Hepatic stellate cell (primary cell): ENCODE measurements around the gene FGA.
A peak's percentile ranks its signal among the peaks of the same experiment; 100 is the strongest.

Source experiments
- DNase-seq: peaks from one replicate; pipeline ENCODE4 v3.0.0; 2011; ENCODE audit warnings: low spot score

The FGA gene

DNA sequence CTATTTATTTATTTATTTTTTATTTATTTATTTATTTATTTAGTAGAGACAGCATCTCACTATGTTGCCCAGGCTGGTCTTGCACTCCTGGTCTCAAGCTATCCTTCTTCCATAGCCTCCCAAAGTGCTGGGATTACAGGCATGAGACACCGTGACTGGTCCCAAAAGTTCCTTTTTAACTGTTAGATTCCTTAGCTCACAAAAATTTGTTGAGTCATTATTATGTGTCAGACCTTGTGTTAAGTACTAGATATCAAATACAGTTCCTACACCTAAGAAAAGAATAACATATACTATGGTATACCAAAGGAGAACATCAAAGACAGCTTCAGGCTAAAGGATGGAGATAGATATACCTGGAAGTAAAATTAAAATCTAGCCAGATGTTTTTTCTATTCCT lies 11.6 kb downstream of the FGA start:
- DNase-seq, result no peak

DNA sequence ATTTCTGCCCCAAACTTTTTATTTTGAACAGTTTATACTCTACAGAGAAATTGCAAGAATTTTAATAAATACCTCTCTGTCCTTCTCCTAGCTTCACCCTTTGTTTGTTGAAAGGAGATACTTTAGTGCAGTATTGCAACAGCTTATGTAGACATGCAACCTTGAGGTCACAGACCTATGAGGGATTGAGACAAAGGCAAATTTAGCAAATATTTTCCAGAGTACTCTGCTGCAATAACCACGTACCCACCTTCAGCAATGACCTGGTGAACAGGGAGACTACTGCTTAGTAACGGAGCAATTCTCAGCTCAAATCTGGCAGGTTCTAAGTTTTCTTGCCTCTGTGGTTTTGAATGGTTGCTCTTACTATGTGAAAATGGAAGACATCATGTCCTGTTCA lies 13.2 kb downstream of the FGA start:
- DNase-seq, result no peak

DNA sequence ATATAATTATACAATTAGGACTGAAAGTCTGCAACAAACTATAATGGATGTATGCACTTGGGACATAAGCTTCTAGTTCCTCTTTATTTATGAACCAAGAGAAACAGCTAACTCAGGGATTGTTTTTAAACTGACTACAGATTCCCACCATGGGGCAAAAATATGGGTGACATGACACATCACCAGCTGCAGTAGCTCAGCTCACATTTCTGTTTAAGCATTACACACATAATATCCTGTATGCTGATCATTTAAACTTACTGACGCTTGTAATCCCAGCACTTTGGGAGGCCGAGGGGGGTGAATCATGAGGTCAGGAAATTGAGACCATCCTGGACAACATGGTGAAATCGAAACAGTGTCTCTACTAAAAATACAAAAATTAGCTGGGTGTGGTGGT lies 16.2 kb downstream of the FGA start:
- DNase-seq, result no peak

DNA sequence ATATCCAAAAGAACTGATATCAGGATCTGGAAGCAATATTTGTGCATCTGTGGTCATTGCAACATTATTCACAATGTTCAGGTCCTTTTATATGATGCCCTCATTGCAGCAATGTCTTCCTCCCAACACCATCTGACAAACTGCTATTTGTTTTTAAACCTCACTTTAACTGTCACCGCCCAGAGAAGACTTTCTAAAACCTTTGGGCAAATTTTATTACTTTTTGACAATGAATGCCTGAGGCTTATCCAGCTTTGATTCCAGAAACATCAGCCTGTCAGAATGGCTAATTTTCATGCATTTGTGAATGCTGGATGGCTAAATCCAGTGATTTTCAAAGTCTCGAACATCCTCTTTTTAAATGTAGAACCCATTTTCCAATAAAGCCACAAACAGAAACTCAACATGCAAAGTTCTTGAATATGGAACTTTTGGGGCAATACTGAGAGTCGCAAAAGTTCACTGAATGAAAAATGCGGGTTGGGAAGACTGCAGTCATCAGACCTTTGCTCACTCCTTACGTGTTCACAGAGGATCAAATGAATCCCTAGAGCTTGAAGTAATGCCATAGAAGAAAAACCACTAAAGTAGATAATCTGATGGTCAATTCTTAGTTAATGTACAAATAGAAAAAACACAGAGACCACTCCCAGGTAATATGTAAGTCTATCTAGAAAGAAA lies 17.2 kb downstream of the FGA start:
- no peak for DNase-seq

DNA sequence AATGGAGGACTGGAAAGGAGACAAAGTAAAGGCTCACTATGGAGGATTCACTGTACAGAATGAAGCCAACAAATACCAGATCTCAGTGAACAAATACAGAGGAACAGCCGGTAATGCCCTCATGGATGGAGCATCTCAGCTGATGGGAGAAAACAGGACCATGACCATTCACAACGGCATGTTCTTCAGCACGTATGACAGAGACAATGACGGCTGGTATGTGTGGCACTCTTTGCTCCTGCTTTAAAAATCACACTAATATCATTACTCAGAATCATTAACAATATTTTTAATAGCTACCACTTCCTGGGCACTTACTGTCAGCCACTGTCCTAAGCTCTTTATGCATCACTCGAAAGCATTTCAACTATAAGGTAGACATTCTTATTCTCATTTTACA lies 21.0 kb downstream of the FGA start:
- DNase-seq, result no peak

DNA sequence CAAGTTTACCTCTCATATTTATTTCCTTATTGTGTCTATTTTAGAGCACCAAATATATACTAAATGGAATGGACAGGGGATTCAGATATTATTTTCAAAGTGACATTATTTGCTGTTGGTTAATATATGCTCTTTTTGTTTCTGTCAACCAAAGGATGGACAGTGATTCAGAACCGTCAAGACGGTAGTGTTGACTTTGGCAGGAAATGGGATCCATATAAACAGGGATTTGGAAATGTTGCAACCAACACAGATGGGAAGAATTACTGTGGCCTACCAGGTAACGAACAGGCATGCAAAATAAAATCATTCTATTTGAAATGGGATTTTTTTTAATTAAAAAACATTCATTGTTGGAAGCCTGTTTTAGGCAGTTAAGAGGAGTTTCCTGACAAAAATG lies 21.5 kb downstream of the FGA start:
- DNase-seq, result no peak

DNA sequence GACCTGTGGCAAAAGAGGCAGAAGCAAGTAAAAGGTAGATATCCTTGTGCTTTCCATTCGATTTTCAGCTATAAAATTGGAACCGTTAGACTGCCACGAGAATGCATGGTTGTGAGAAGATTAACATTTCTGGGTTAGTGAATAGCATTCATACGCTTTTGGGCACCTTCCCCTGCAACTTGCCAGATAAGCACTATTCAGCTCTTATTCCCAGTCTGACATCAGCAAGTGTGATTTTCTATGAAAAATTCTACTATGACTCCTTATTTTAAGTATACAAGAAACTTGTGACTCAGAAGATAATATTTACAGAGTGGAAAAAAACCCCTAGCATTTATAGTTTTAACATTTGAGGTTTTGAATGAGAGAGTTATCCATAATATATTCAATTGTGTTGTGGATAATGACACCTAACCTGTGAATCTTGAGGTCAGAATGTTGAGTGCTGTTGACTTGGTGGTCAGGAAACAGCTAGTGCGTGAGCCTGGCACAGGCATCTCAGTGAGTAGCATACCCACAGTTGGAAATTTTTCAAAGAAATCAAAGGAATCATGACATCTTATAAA lies 23.8 kb downstream of the FGA start:
- DNase-seq, result no peak

DNA sequence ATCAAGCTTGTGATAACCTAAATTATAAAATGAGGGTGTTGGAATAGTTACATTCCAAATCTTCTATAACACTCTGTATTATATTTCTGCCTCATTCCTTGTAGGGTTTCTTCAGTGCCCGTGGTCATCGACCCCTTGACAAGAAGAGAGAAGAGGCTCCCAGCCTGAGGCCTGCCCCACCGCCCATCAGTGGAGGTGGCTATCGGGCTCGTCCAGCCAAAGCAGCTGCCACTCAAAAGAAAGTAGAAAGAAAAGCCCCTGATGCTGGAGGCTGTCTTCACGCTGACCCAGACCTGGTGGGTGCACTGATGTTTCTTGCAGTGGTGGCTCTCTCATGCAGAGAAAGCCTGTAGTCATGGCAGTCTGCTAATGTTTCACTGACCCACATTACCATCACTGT lies 24.8 kb downstream of the FGA start:
- DNase-seq, result no peak

DNA sequence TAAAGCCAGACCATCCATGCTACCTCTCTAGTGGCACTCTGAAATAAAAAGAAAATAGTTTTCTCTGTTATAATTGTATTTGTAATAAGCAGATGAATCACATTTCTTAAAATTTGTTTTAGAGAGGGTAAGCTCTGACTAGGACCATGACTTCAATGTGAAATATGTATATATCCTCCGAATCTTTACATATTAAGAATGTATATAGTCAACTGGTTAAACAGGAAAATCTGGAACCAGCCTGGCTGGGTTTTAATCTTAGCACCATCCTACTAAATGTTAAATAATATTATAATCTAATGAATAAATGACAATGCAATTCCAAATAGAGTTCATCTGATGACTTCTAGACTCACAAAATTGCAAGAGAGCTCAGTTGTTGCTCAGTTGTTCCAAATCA lies 26.2 kb downstream of the FGA start:
- DNase-seq, result no peak

DNA sequence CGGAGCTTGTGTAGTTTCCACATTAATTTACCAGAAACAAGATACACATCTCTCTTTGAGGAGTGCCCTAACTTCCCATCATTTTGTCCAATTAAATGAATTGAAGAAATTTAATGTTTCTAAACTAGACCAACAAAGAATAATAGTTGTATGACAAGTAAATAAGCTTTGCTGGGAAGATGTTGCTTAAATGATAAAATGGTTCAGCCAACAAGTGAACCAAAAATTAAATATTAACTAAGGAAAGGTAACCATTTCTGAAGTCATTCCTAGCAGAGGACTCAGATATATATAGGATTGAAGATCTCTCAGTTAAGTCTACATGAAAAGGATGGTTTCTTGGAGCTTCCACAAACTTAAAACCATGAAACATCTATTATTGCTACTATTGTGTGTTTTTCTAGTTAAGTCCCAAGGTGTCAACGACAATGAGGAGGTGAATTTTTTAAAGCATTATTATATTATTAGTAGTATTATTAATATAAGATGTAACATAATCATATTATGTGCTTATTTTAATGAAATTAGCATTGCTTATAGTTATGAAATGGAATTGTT lies 27.8 kb downstream of the FGA start, which contains the start of gene FGB:
TSS of gene FGB (plus strand) at position 315 of the 558 bp plus-strand sequence. CDS start at position 323, 8 bp downstream.
- DNase-seq, result no peak

DNA sequence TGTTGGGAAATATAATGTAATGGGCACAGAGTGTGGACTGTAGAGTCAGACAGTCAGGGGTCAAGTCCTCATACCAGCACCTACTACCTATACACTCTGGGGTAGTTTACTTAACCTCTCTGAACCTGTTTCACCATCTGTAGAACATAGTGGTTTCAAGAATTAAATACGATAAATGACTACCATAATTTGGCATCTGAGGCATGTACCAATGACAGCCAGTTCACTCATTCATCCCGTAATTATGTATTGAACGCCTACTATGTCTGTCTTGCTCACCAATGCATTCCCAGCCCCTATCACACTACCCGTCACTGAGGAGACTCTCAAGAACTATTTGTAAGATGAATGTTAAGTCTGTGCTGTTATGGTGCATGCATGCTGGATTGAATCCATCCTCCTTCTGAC lies 29.7 kb downstream of the FGA start:
- peak; percentile 2 for DNase-seq

DNA sequence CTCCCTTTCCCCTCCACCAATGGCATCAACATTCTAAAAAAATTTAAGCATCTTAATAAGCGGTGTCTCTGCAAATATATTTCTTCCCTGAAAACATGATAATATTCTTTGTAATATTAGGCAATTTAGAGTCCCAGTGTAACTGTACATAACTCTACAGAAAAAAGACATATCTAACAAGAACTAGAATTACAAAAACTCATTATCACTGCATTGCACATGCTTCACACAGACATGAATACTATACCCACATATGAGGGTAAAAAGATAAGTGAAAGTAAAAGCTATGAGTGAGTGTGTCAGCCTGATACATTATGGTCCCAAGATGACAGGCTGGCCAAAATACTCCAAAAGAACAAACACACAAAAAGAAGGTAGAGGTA lies 30.1 kb downstream of the FGA start:
- no peak for DNase-seq

DNA sequence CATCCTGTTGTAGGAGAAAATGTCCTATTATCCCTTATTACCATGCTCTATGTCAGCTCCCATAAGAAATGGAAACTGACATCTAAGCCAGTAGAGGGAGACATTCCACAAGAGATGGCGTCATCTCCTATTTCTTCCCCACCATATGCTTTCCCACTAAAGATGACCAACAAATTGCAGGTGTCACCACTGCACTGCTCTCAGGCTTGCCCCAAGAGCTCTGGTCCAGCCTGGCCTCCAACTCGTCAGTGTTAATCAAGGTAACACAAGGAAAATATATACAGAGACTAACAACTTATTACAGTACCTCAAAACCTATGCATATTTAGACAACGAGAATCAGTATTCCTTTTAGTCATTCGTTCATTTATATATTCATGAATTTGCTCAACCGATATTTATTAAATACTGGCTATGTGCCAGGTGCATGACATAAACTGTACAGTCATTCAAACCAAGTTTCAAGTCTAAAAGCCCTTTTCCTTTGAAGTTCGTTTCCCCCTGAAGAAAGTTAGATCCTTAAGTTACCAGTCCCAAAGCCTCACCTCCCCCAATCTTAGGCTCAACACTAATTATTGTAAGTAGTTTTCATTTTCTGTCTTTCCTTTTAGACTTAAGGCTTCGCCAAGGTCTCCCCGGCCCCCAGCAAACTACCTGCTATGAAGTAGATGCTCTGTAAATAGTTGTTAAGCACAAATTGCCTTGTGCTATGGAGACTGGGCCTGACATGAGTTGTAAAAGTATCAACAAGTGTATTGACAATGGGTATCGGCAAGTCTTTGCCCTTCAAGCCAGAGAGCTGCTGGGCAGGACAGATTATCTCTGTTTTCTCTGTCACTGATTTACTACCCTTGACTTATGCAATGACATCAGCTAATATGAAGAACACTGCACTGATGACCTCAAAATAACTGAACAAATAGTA lies 30.8 kb downstream of the FGA start:
- peak; percentile 17 for DNase-seq

DNA sequence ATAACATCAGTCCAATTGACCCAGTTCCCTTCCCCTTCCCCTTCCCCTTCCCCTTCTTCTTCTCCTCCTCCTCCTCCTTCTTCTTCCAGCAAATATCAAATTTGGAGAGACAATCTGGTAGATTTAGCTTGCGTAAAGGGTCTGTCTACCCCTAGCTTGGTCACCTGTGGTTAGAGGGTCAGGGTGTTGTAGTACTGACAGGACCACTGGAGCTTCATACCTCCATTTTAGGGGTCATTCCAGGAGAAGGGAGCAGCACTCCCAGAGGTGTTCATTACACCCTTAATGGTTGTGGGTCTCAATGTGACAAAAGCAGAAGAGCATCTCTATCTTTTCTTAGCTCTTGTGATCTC lies 31.4 kb downstream of the FGA start:
- DNase-seq, result no peak

DNA sequence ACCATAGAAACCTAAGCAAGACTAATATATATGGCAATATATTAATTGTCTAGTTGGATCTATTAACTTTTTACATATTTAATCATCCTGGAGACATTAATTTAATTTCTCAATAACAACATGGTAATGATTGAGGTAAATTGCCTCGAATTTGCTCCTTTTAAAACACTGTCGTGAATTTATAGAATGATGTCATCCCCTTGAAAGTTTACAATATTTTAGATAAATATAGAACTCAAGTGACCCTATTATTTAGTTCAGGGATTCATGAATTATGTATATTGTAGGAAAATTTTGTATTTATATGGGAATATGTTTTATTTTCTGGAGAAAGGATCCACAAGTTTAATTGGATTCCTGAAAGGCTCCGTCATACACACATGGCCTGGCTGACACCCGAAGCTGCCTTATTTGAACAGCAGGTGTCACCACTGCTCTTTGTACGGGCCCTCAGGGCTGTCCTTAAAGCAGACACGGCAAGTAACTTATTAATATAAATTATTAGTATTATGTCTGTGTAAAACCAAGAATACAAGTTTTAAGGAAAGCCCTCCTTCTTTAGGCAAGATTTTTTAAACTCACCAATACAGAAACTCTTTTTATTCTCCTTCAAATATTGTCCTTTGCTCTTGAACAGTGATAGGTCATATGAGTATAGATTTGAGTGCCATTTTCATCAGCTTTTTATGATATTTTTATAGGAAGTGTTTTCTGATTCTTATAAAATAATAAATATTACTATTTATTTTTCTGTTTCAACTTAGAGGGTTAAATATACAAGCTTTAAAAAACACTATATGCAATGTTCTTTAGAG lies 38.5 kb downstream of the FGA start:
- DNase-seq, result peak; percentile 57

DNA sequence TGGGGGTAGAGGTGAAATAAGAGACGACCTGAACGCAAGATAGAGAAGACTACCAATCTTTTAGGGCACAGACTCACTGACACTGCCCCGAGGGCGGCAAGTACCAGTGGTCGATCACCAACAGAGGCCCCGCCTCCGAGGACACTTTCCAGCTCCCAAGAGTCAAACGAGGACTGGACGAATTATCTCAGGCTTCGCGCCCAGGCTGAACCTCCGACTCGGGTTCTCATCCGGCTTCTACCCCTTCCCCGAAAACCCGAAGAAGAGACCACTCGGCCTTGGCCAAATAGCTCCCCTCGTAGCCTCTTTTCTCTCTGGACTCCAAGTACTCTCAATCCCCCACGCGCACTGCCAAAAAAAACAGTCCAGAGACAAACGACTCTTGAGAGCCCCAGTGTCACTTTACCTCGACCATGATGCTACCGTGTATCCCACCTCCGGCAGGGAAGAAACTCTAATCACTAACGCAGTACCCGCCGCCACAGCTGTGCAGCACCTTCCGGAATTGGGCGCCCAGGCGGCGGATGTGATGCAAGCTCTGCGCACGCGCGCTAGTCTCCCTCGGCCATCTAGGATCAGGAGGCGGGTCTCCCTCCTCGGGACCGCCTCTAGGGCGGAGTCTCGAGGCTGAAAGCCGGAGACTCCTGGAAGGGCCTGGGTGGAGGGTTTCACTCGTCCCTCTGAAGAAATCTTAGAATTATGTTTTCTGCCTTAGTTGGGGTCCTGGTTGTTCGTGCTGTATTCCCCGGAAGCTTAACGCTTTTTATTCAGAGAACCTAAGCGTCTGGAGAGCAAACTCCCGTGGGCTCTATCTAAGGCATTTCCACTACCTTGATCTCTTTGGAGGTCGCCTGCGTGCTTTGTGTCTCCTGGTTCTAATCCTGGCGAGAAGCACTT lies 40.4 kb downstream of the FGA start, which contains the start of gene PLRG1:
TSS of gene PLRG1 (minus strand) at position 507 of the 897 bp plus-strand sequence. CDS start at position 415, 92 bp downstream.
- DNase-seq, result peak; percentile 84

DNA sequence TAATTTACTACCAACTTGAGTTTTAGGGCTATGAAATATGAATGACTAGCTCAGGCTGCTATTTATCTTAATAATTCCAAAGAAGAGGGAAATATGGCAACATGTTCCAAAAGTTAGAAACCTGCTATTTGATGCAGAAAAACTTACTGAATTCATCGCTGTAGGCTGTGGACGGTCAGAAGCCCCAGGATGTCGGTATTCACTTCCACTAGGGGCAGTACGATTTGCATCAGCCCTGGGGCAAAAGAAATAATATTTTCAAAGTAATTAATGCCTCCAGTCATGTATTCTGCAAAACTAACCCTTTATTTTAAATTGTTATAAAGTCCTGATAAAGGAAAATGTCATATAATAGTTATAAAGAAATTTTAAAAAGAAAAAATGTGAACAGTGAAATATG lies 44.9 kb downstream of the FGA start:
- no peak for DNase-seq

DNA sequence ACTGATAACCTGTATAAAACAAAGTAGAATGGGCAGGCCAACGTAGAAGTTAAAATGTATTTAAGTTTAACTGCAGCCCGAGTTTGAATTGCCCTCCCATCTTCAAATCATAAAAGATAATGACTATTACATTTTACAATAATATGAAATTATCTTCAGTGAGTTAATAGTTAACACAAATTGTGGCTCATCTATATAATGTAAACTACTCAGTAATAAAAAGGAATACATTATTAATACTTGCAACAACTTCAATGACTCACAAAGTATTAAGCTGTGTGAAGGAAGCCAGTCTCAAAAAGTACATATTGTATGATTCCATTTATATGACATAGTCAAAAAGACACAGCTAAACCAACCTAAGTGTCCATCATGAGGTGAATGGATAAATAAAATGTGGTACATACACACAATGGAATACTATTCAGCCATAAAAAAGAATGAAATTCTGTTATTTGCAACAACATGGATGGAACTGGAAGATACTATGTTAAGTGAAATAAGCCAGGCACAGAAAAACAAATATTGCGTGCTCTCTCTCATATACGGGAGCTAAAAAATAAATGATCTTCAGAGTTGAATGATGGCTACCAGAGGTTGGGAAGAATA lies 48.2 kb downstream of the FGA start:
- no peak for DNase-seq
